ENCODE data around the gene STAT5B. TPM values are rescaled to one million over a fixed set of nuclear protein-coding genes. Genes with fewer than 3 reads are reported as not detected.

The STAT5B gene
- total and polyA plus RNA-seq, 9 of the 15 experiments (the other 6 are each of a cell fraction or from before 2014, with no cell fraction given): 20.8 to 176 (median 92.4) TPM

GRCh38 chr17:42309986-42310786, 34.0 kb upstream of the STAT5B start (continued):
- TF ChIP-seq ZNF589 (CRISPR knock-in tag; IDR thresholded peaks at IDR 0.05; ENCODE audit: low read depth) (no peak), TEAD2 (tag; IDR thresholded peaks at IDR 0.05) (no peak), ZNF224 (CRISPR knock-in tag; IDR thresholded peaks at IDR 0.05) (no peak), RHOXF2B (CRISPR knock-in tag; conservative IDR thresholded peaks at IDR 0.05) (no peak), BCL6 (CRISPR knock-in tag; IDR thresholded peaks at IDR 0.05) (no peak), SRSF7 (optimal IDR thresholded peaks at IDR 0.05; ENCODE audit: low read depth, low read length) (no peak), ZNF41 (CRISPR knock-in tag; conservative IDR thresholded peaks at IDR 0.05) (no peak), TSC22D4 (tag; IDR thresholded peaks at IDR 0.05) (no peak), RB1 (IDR thresholded peaks at IDR 0.05; ENCODE audit: low read depth) (no peak), CREB1 (IDR thresholded peaks at IDR 0.05) (no peak), CREB1 (CRISPR knock-in tag; IDR thresholded peaks at IDR 0.05) (no peak), NFRKB (IDR thresholded peaks at IDR 0.05; ENCODE audit: low read depth) (0 out of 2 replicates have a peak, but pooled peaks have one; percentile 17), GTF2A2 (tag; IDR thresholded peaks at IDR 0.05) (no peak), SAFB (IDR thresholded peaks at IDR 0.05; ENCODE audit: borderline replicate concordance, low read depth, low read length) (no peak), GMEB1 (CRISPR knock-in tag; IDR thresholded peaks at IDR 0.05) (no peak), MLLT1 (IDR thresholded peaks at IDR 0.05) (no peak), HIVEP1 (CRISPR knock-in tag; IDR thresholded peaks at IDR 0.05) (no peak), KLF6 (CRISPR knock-in tag; IDR thresholded peaks at IDR 0.05; ENCODE audit: borderline replicate concordance) (no peak), NCOA6 (IDR thresholded peaks at IDR 0.05) (no peak), BHLHE40 (IDR thresholded peaks at IDR 0.05; ENCODE audit: low read length) (peak; percentile 86), CXXC5 (CRISPR knock-in tag; IDR thresholded peaks at IDR 0.05) (peak; percentile 75)
- TF ChIP-seq, protein P1, sequence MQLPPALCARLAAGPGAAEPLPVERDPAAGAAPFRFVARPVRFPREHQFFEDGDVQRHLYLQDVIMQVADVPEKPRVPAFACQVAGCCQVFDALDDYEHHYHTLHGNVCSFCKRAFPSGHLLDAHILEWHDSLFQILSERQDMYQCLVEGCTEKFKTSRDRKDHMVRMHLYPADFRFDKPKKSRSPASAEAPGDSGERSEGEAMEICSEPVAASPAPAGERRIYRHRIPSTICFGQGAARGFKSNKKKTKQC (CRISPR knock-in tag; IDR thresholded peaks at IDR 0.05): 0 out of 2 replicates have a peak, but pooled peaks have one; percentile 10
- TF ChIP-seq, protein P2, sequence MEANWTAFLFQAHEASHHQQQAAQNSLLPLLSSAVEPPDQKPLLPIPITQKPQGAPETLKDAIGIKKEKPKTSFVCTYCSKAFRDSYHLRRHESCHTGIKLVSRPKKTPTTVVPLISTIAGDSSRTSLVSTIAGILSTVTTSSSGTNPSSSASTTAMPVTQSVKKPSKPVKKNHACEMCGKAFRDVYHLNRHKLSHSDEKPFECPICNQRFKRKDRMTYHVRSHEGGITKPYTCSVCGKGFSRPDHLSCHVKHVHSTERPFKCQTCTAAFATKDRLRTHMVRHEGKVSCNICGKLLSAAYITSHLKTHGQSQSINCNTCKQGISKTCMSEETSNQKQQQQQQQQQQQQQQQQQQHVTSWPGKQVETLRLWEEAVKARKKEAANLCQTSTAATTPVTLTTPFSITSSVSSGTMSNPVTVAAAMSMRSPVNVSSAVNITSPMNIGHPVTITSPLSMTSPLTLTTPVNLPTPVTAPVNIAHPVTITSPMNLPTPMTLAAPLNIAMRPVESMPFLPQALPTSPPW (CRISPR knock-in tag; IDR thresholded peaks at IDR 0.05): no peak; the same call in 1 of the 2 replicates
- TF ChIP-seq, protein P3, sequence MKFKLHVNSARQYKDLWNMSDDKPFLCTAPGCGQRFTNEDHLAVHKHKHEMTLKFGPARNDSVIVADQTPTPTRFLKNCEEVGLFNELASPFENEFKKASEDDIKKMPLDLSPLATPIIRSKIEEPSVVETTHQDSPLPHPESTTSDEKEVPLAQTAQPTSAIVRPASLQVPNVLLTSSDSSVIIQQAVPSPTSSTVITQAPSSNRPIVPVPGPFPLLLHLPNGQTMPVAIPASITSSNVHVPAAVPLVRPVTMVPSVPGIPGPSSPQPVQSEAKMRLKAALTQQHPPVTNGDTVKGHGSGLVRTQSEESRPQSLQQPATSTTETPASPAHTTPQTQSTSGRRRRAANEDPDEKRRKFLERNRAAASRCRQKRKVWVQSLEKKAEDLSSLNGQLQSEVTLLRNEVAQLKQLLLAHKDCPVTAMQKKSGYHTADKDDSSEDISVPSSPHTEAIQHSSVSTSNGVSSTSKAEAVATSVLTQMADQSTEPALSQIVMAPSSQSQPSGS (CRISPR knock-in tag; IDR thresholded peaks at IDR 0.05): no peak

All from K562 (cell line).